ENCODE results near the gene CXCR3.
"Not testable (repeated sequence)": the region's sequence is repeated elsewhere in the genome, so short reads cannot be mapped to it uniquely, and the experiment has no call there.

GRCh38 chrX:71571390-71571789, 46.9 kb downstream of the CXCR3 start:
- TF ChIP-seq CTCF (IDR thresholded peaks at IDR 0.05 in 2 of 3, conservative IDR thresholded peaks at IDR 0.05 in 1 of 3; ENCODE audit: borderline replicate concordance in 1 of 3, insufficient read depth in 1 of 3, low read depth in 2 of 3, low read length in 2 of 3); FOSL1 (IDR thresholded peaks at IDR 0.05; ENCODE audit: low read depth); ZBTB33 (IDR thresholded peaks at IDR 0.05; ENCODE audit: extremely low read depth, insufficient replicate concordance, low read length); JUND (IDR thresholded peaks at IDR 0.05): not testable (repeated sequence)

Measured in HCT116 (cell line).